A673 (cell line): ENCODE measurements around the gene HBE1.

Experiments
- CTCF ChIP-seq: fragments of 300-800, 200-600 bp; sonication (generic); conservative IDR thresholded peaks from 2 replicates; pipeline ENCODE4 v1.5.1; 2017; ENCODE audit warnings: low read depth, mild to moderate bottlenecking, antibody characterized with exemption, low read length, moderate library complexity, mixed read lengths
- EZH2 ChIP-seq: fragments of 200-600 bp; sonication (generic); IDR thresholded peaks from 2 replicates; pipeline ENCODE4 v1.6.1; 2017; ENCODE audit warnings: borderline replicate concordance, low read depth, mild to moderate bottlenecking, mixed read lengths, antibody characterized with exemption, low read length; ENCODE audit not compliant: poor library complexity, severe bottlenecking

GRCh38 chr11:5286901-5287300 lies 17.2 kb upstream of the HBE1 start:
- TF ChIP-seq CTCF (no peak), EZH2 (no peak)
